ENCODE measurements around the gene PLEKHA4. TPM values are rescaled to one million over a fixed set of nuclear protein-coding genes. Genes with fewer than 3 reads are reported as not detected.

Gene PLEKHA4
- total RNA-seq, 1 experiment from 2014 or later = 14.8 TPM

- no peaks in the 10 kb centered on the region for H3K36me3 Mint-ChIP-seq
- peaks cover 35% of the 10 kb centered on the region for H3K27me3 Mint-ChIP-seq (ENCODE audit: low read depth)
- CTCF ChIA-PET = interaction anchor here (0.5 to 7.9 kb wide), 28 partner anchors 10 to 1196 kb away, joined by 3 to 132 read pairs (median 4); partner anchors contain the start of genes CA11, DBP, FGF21 and HSD17B14
- peak overlapping the region; percentile 98 for H3K27ac Mint-ChIP-seq
- POLR2A ChIA-PET = interaction anchor here (1.1 to 1.8 kb wide), 5 partner anchors 14 to 183 kb away, joined by 3 to 7 read pairs (median 7); no protein-coding TSS in a partner anchor
- peak; percentile 38; the same call in 1 of the 2 replicates for TF ChIP-seq PRDM15 (CRISPR knock-in tag; IDR thresholded peaks at IDR 0.05)
- no peak for TF ChIP-seq TEAD4 (CRISPR knock-in tag; IDR thresholded peaks at IDR 0.05)
- TF ChIP-seq ZSCAN18 (CRISPR knock-in tag; IDR thresholded peaks at IDR 0.05) = no peak
- H3K4me1 Mint-ChIP-seq = peaks cover 26% of the 10 kb centered on the region
- DNase-seq (ENCODE audit: low spot score) = peak; percentile 57
- no peaks in the 10 kb centered on the region for H3K9me3 Mint-ChIP-seq
- no peak for ATAC-seq
- H3K4me3 Mint-ChIP-seq = peak overlapping the region; percentile 69
Observed at GRCh38 chr19:48813123-48813913, 55.1 kb downstream of the PLEKHA4 start.

- peak overlapping the region; percentile 69 for H3K4me3 Mint-ChIP-seq
- ChIA-PET CTCF (interaction anchor here (0.9 to 7.9 kb wide), 17 partner anchors 14 to 182 kb away, joined by 3 to 132 read pairs (median 5); partner anchors contain the start of genes CA11, DBP, GYS1 and HSD17B14), POLR2A (interaction anchor here (0.7 to 1.8 kb wide), 6 partner anchors 14 to 182 kb away, joined by 3 to 7 read pairs (median 5); no protein-coding TSS in a partner anchor)
- H3K27ac Mint-ChIP-seq = peak overlapping the region; percentile 98
- no peaks in the 10 kb centered on the region for H3K9me3 Mint-ChIP-seq
- DNase-seq (ENCODE audit: low spot score) (peak; percentile 92), ATAC-seq (peak; percentile 73)
- peaks cover 30% of the 10 kb centered on the region for H3K27me3 Mint-ChIP-seq (ENCODE audit: low read depth)
- TF ChIP-seq SMAD3 (CRISPR knock-in tag; IDR thresholded peaks at IDR 0.05; ENCODE audit: borderline replicate concordance) (no peak), NFYB (CRISPR knock-in tag; conservative IDR thresholded peaks at IDR 0.05; ENCODE audit: low read depth) (peak; percentile 90), USF2 (CRISPR knock-in tag; IDR thresholded peaks at IDR 0.05) (no peak), ZNF281 (CRISPR knock-in tag; IDR thresholded peaks at IDR 0.05) (peak; percentile 31; the same call in 1 of the 2 replicates), ZBTB21 (CRISPR knock-in tag; IDR thresholded peaks at IDR 0.05; ENCODE audit: borderline replicate concordance) (0 out of 2 replicates have a peak, but pooled peaks have one; percentile 45), ZNF121 (CRISPR knock-in tag; IDR thresholded peaks at IDR 0.05) (peak; percentile 25; the same call in 1 of the 2 replicates), SP1 (CRISPR knock-in tag; conservative IDR thresholded peaks at IDR 0.05) (peak; percentile 89), FOXJ3 (CRISPR knock-in tag; IDR thresholded peaks at IDR 0.05; ENCODE audit: borderline replicate concordance) (0 out of 2 replicates have a peak, but pooled peaks have one; percentile 30), ZNF423 (CRISPR knock-in tag; IDR thresholded peaks at IDR 0.05) (0 out of 2 replicates have a peak, but pooled peaks have one; percentile 21)
- no peaks in the 10 kb centered on the region for H3K36me3 Mint-ChIP-seq
- peaks cover 36% of the 10 kb centered on the region for H3K4me1 Mint-ChIP-seq
Observed at GRCh38 chr19:48812094-48812929, 56.1 kb downstream of the PLEKHA4 start.

All from WTC11 (cell line).